IMR-90 (cell line): Measurements from ENCODE around the gene HJURP. TPM values are rescaled to one million over a fixed set of nuclear protein-coding genes. Genes with fewer than 3 reads are reported as not detected.

ENCODE experiments used
- ATAC-seq: fragments of 200-7000 bp; cut with Tn5 transposase; 2 replicates; pipeline ENCODE4 v1.9.1; 2020; ENCODE audit warnings: low read depth, mild to moderate bottlenecking, moderate library complexity
- BruUV-seq: library from RNA; stranded (reverse); fragments of 400-500 nt; replicated peaks from 2 replicates; lab custom pipeline; 2021; lab: Mats Ljungman, UMichigan
- CTCF ChIA-PET: fragments of 300-600 bp; formaldehyde crosslinking; extraction: SDS; loops from one replicate; lab custom pipeline; 2021; ENCODE audit warnings: antibody characterized with exemption; lab: Yijun Ruan, JAX
- POLR2A ChIA-PET: fragments of 300-600 bp; sonication (Branson Sonifier 250); formaldehyde crosslinking; loops from one replicate; lab custom pipeline; 2022; ENCODE audit warnings: antibody characterized with exemption; ENCODE audit not compliant: unreplicated experiment; lab: Charles Lee
- DNase-seq: peaks from one replicate; pipeline ENCODE4 v3.0.0; 2013
- H2AFZ ChIP-seq: replicated peaks from 2 replicates; pipeline ENCODE3; 2013; ENCODE audit warnings: low read length, mild to moderate bottlenecking; ENCODE audit not compliant: poor library complexity
- H2AK5ac ChIP-seq: 2 replicates; pipeline ENCODE4 v1.6.1; 2013; ENCODE audit warnings: low read depth, low read length, inconsistent platforms
- H2AK9ac ChIP-seq: replicated peaks from 2 replicates; pipeline ENCODE3; 2013; ENCODE audit warnings: mild to moderate bottlenecking, low read depth, low read length, moderate library complexity; ENCODE audit not compliant: poor library complexity
- H2BK120ac ChIP-seq: 2 replicates; pipeline ENCODE4 v1.6.1; 2013; ENCODE audit warnings: low read depth, low read length, inconsistent platforms
- H2BK15ac ChIP-seq: 3 replicates; pipeline ENCODE4 v1.6.1; 2013; ENCODE audit warnings: low read depth, low read length, inconsistent platforms
- H2BK20ac ChIP-seq: 2 replicates; pipeline ENCODE4 v1.6.1; 2013; ENCODE audit warnings: low read depth, mild to moderate bottlenecking, inconsistent platforms, low read length, moderate library complexity
- H2BK5ac ChIP-seq: 2 replicates; pipeline ENCODE4 v1.6.1; 2013; ENCODE audit warnings: mild to moderate bottlenecking, low read depth, low read length, inconsistent platforms; ENCODE audit not compliant: poor library complexity, severe bottlenecking
- H3K14ac ChIP-seq: replicated peaks from 2 replicates; pipeline ENCODE4 v1.6.1; 2013; ENCODE audit warnings: low read depth, low read length, inconsistent platforms
- H3K18ac ChIP-seq: 2 replicates; pipeline ENCODE4 v1.6.1; 2013; ENCODE audit warnings: low read depth, low read length, control low read depth
- H3K23ac ChIP-seq: 2 replicates; pipeline ENCODE4 v1.6.1; 2013; ENCODE audit warnings: low read depth, low read length, inconsistent platforms
- H3K27ac ChIP-seq: 2 replicates; pipeline ENCODE4 v1.5.1; 2013; ENCODE audit warnings: mild to moderate bottlenecking, control low read depth, low read length; ENCODE audit not compliant: insufficient read depth
- H3K27me3 ChIP-seq: 2 replicates; pipeline ENCODE4 v1.6.1; 2013; ENCODE audit warnings: low read length; ENCODE audit not compliant: control insufficient read depth, insufficient read depth
- H3K36me3 ChIP-seq: 2 replicates; pipeline ENCODE4 v1.6.1; 2013; ENCODE audit warnings: low read length, mixed read lengths; ENCODE audit not compliant: control insufficient read depth, insufficient read depth
- H3K4ac ChIP-seq: 2 replicates; pipeline ENCODE4 v1.6.1; 2013; ENCODE audit warnings: low read depth, low read length, inconsistent platforms
- H3K4me1 ChIP-seq: 2 replicates; pipeline ENCODE4 v1.6.1; 2013; ENCODE audit warnings: low read length, mixed read lengths; ENCODE audit not compliant: control insufficient read depth, insufficient read depth
- H3K4me2 ChIP-seq: 2 replicates; pipeline ENCODE4 v1.6.1; 2013; ENCODE audit warnings: low read depth, mild to moderate bottlenecking, control low read depth, low read length, moderate library complexity
- H3K4me3 ChIP-seq: 2 replicates; pipeline ENCODE4 v1.5.1; 2013; ENCODE audit warnings: low read depth, mild to moderate bottlenecking, control low read depth, low read length, moderate library complexity; ENCODE audit not compliant: insufficient read depth
- H3K56ac ChIP-seq: 2 replicates; pipeline ENCODE4 v1.6.1; 2013; ENCODE audit warnings: low read length, inconsistent platforms; ENCODE audit not compliant: insufficient read depth; ENCODE audit errors: extremely low read depth
- H3K79me1 ChIP-seq, 2 experiments: 2 replicates each; pipeline ENCODE4 v1.6.1; 2013; ENCODE audit warnings: low read length in 2 of 2, inconsistent platforms in 1 of 2, low read depth in 1 of 2
- H3K9ac ChIP-seq: 2 replicates; pipeline ENCODE4 v1.6.1; 2013; ENCODE audit warnings: low read depth, low read length, control low read depth
- H3K9me1 ChIP-seq: 2 replicates; pipeline ENCODE4 v1.6.1; 2013; ENCODE audit warnings: low read length, inconsistent platforms; ENCODE audit not compliant: insufficient read depth
- H3K9me3 ChIP-seq: 2 replicates; pipeline ENCODE4 v1.6.1; 2013; ENCODE audit warnings: low read length; ENCODE audit not compliant: control insufficient read depth, insufficient read depth
- H4K20me1 ChIP-seq: 2 replicates; pipeline ENCODE4 v1.6.1; 2013; ENCODE audit warnings: low read length, inconsistent platforms; ENCODE audit not compliant: insufficient read depth
- H4K5ac ChIP-seq: 2 replicates; pipeline ENCODE4 v1.6.1; 2013; ENCODE audit warnings: mild to moderate bottlenecking, low read depth, low read length, control low read depth
- H4K8ac ChIP-seq, 2 experiments: 2 replicates each; pipeline ENCODE4 v1.6.1; 2013; ENCODE audit warnings: low read depth in 2 of 2, low read length in 2 of 2, control low read depth in 1 of 2, inconsistent platforms in 1 of 2
- H4K91ac ChIP-seq: 2 replicates; pipeline ENCODE4 v1.6.1; 2013; ENCODE audit warnings: low read depth, low read length, inconsistent platforms; ENCODE audit not compliant: insufficient read depth
- BHLHE40 ChIP-seq: fragments of 150-350 bp; IDR thresholded peaks from 2 replicates; pipeline ENCODE4 v1.6.1; 2016; ENCODE audit warnings: mild to moderate bottlenecking, low read depth, low read length
- CEBPB ChIP-seq: IDR thresholded peaks from 2 replicates; pipeline ENCODE4 v1.6.1; 2012; ENCODE audit warnings: low read depth, low read length, improper control_type of control experiment
- CHD1 ChIP-seq: IDR thresholded peaks from 2 replicates; pipeline ENCODE4 v1.6.1; 2012; ENCODE audit warnings: low read depth, low read length, improper control_type of control experiment
- FOS ChIP-seq: fragments of 150-350 bp; IDR thresholded peaks from 2 replicates; pipeline ENCODE4 v1.6.1; 2016; ENCODE audit warnings: low read depth, low read length
- MAFK ChIP-seq: IDR thresholded peaks from 2 replicates; pipeline ENCODE4 v1.6.1; 2012; ENCODE audit warnings: low read depth, low read length, improper control_type of control experiment
- MAZ ChIP-seq: IDR thresholded peaks from 2 replicates; pipeline ENCODE4 v1.6.1; 2012; ENCODE audit warnings: low read depth, mild to moderate bottlenecking, low read length, improper control_type of control experiment, moderate library complexity, borderline replicate concordance
- MXI1 ChIP-seq: IDR thresholded peaks from 2 replicates; pipeline ENCODE4 v1.6.1; 2012; ENCODE audit warnings: low read depth, mild to moderate bottlenecking, low read length, moderate library complexity, borderline replicate concordance
- NFE2L2 ChIP-seq: fragments of 150-350 bp; IDR thresholded peaks from 2 replicates; pipeline ENCODE4 v1.6.1; 2016; ENCODE audit warnings: low read depth, mild to moderate bottlenecking, low read length
- POLR2A ChIP-seq: IDR thresholded peaks from 2 replicates; pipeline ENCODE4 v1.6.1; 2012; ENCODE audit warnings: mild to moderate bottlenecking, low read depth, low read length
- RAD21 ChIP-seq: IDR thresholded peaks from 2 replicates; pipeline ENCODE4 v1.6.1; 2012; ENCODE audit warnings: low read length, improper control_type of control experiment
- RCOR1 ChIP-seq: IDR thresholded peaks from 2 replicates; pipeline ENCODE4 v1.6.1; 2012; ENCODE audit warnings: mild to moderate bottlenecking, low read length, improper control_type of control experiment; ENCODE audit not compliant: insufficient replicate concordance
- RFX5 ChIP-seq: IDR thresholded peaks from 2 replicates; pipeline ENCODE4 v1.8.0; 2012; ENCODE audit warnings: low read depth, mild to moderate bottlenecking, low read length, moderate library complexity
- SMC3 ChIP-seq: fragments of 150-350 bp; IDR thresholded peaks from 2 replicates; pipeline ENCODE4 v1.6.1; 2016; ENCODE audit warnings: low read depth, mild to moderate bottlenecking, antibody characterized with exemption, low read length, moderate library complexity
- WGBS, 2 experiments: methylation state at CpG; one replicate each; pipeline versions ENCODE4 v1.1.5 to v1.1.7; 2013; ENCODE audit warnings: missing lambda C conversion rate in 2 of 2; ENCODE audit not compliant: insufficient read length in 1 of 2; ENCODE audit errors: extremely low coverage in 2 of 2; 5-methylcytosine and 5-hydroxymethylcytosine counted together
- dilution Hi-C: fragments of 300-500 bp; cut with HindIII; formaldehyde crosslinking; loops from one replicate; pipeline ENCODE4 v1.14.3; 2018; ENCODE audit warnings: low sequenced_read_pairs; ENCODE audit not compliant: unreplicated experiment
- in situ Hi-C: fragments of 300-500 bp; cut with MboI; formaldehyde crosslinking; loops from 3 replicates; pipeline ENCODE4 v1.14.3; 2019; ENCODE audit warnings: low sequenced_read_pairs, inconsistent platforms, mixed read lengths
- intact Hi-C: fragments of 100-400 bp; cut with micrococcal nuclease; formaldehyde crosslinking; loops from 2 replicates; pipeline ENCODE4 v1.10.0; 2022
- polyA plus RNA-seq, 3 experiments: library from polyadenylated mRNA; depleted of rRNA; stranded (reverse); fragments of >200 nt; gene quantifications; 2 replicates each; pipeline ENCODE4 v1.2.3, GENCODE V29; 2012; ENCODE audit warnings: low replicate concordance in 1 of 3
- total RNA-seq: library from RNA; depleted of rRNA; stranded (reverse); fragments of >200 nt; gene quantifications from 2 replicates; pipeline ENCODE4 v1.2.3, GENCODE V29; 2012
- TF ChIP-seq, protein P1 (sequence below): fragments of 150-350 bp; IDR thresholded peaks from 2 replicates; pipeline ENCODE4 v1.6.1; 2016; ENCODE audit warnings: low read depth, mild to moderate bottlenecking, low read length, moderate library complexity, borderline replicate concordance
- TF ChIP-seq, protein P2 (sequence below): fragments of 150-350 bp; IDR thresholded peaks from 2 replicates; pipeline ENCODE4 v1.6.1; 2017; ENCODE audit warnings: mild to moderate bottlenecking, antibody characterized with exemption, low read length, low read depth
- TF ChIP-seq, protein P3 (sequence below): conservative IDR thresholded peaks from 2 replicates; pipeline ENCODE4 v1.5.1; 2012; ENCODE audit warnings: mild to moderate bottlenecking, low read depth, low read length, improper control_type of control experiment

HJURP gene
- total and polyA plus RNA-seq, 2 of the 4 experiments (the other 2 are of a cell fraction), result 22.6 to 26.5 TPM

DNA sequence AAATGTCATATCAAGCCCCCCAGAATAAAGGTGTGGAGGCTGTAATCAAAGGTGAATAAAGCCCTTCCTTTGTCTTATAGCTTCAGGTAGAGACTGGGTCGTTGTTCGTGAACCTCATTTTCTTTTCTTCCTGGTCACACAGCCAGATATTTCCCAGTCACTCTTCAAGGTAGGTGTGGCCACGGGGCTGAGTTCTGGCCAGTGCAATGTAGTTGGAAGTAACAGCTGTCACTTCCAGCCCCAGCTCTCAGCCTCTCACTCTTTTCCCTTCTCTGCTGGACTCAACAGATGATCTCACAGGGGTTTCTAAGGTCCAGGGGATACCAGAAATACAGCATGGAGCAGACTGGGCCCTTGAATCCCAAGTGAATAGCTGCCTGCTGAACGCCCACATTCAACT lies 47.0 kb upstream of the HJURP start:
- no TSS peak for BruUV-seq

More for the DNA sequence above, 47.0 kb upstream of the HJURP start:
- Histone ChIP-seq H3K36me3 (no peaks in the 10 kb centered on the region), H3K79me1 (no peaks in the 10 kb centered on the region), H3K27me3 (peaks cover 5% of the 10 kb centered on the region; the same call in 1 of the 2 replicates), H3K9me1 (no peaks in the 10 kb centered on the region), H3K4me3 (no peak overlapping the region), H3K4me2 (no peak overlapping the region), H2AK9ac (no peak overlapping the region), H3K56ac (no peak overlapping the region), H2AK5ac (no peak overlapping the region), H3K9ac (no peak overlapping the region), H4K8ac (no peak overlapping the region), H2BK15ac (no peak overlapping the region), H2BK120ac (no peak overlapping the region), H4K91ac (no peak overlapping the region), H4K20me1 (no peaks in the 10 kb centered on the region), H4K5ac (no peak overlapping the region), H3K27ac (no peak overlapping the region), H2AFZ (no peak overlapping the region), H3K9me3 (peaks cover 4% of the 10 kb centered on the region; the same call in 1 of the 2 replicates), H3K4ac (no peak overlapping the region), H3K14ac (no peak overlapping the region), H2BK5ac (no peak overlapping the region), H2BK20ac (no peak overlapping the region), H3K18ac (no peak overlapping the region), H3K4me1 (no peaks in the 10 kb centered on the region), H3K23ac (no peak overlapping the region)
- whole genome bisulfite sequencing, 2 experiments, result 20% methylated on average over 1 of the region's 4 CpGs; no CpG with 5 or more reads in 1 of the 2 experiments
- ATAC-seq (no peak), DNase-seq (no peak)
- dilution Hi-C loops (no loop called here), intact Hi-C loops (no loop called here), in situ Hi-C loops (no loop called here)
- ChIA-PET POLR2A (no interaction called here), CTCF (interaction anchor here (0.6 kb wide), 1 partner anchor 602 kb away, joined by 4 read pairs; no protein-coding TSS in a partner anchor)
- TF ChIP-seq MAFK (no peak), MAZ (no peak), RAD21 (no peak), CHD1 (no peak), SMC3 (no peak), BHLHE40 (no peak), RCOR1 (no peak), POLR2A (no peak), CEBPB (no peak), MXI1 (no peak), RFX5 (no peak), NFE2L2 (no peak), FOS (no peak)
- TF ChIP-seq, protein P1, sequence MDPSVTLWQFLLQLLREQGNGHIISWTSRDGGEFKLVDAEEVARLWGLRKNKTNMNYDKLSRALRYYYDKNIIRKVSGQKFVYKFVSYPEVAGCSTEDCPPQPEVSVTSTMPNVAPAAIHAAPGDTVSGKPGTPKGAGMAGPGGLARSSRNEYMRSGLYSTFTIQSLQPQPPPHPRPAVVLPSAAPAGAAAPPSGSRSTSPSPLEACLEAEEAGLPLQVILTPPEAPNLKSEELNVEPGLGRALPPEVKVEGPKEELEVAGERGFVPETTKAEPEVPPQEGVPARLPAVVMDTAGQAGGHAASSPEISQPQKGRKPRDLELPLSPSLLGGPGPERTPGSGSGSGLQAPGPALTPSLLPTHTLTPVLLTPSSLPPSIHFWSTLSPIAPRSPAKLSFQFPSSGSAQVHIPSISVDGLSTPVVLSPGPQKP, result no peak
- TF ChIP-seq, protein P2, sequence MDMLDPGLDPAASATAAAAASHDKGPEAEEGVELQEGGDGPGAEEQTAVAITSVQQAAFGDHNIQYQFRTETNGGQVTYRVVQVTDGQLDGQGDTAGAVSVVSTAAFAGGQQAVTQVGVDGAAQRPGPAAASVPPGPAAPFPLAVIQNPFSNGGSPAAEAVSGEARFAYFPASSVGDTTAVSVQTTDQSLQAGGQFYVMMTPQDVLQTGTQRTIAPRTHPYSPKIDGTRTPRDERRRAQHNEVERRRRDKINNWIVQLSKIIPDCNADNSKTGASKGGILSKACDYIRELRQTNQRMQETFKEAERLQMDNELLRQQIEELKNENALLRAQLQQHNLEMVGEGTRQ, result no peak
- TF ChIP-seq, protein P3, sequence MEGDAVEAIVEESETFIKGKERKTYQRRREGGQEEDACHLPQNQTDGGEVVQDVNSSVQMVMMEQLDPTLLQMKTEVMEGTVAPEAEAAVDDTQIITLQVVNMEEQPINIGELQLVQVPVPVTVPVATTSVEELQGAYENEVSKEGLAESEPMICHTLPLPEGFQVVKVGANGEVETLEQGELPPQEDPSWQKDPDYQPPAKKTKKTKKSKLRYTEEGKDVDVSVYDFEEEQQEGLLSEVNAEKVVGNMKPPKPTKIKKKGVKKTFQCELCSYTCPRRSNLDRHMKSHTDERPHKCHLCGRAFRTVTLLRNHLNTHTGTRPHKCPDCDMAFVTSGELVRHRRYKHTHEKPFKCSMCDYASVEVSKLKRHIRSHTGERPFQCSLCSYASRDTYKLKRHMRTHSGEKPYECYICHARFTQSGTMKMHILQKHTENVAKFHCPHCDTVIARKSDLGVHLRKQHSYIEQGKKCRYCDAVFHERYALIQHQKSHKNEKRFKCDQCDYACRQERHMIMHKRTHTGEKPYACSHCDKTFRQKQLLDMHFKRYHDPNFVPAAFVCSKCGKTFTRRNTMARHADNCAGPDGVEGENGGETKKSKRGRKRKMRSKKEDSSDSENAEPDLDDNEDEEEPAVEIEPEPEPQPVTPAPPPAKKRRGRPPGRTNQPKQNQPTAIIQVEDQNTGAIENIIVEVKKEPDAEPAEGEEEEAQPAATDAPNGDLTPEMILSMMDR, result no peak
